ELR (cell line): ENCODE data around the gene LURAP1L.

ENCODE experiments used
- DNase-seq: peaks from one replicate; pipeline ENCODE4 v3.0.0-alpha.2; 2015; ENCODE audit warnings: low read depth

Gene LURAP1L, protein sequence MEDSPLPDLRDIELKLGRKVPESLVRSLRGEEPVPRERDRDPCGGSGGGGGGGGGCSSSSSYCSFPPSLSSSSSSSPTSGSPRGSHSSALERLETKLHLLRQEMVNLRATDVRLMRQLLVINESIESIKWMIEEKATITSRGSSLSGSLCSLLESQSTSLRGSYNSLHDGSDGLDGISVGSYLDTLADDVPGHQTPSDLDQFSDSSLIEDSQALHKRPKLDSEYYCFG

DNA sequence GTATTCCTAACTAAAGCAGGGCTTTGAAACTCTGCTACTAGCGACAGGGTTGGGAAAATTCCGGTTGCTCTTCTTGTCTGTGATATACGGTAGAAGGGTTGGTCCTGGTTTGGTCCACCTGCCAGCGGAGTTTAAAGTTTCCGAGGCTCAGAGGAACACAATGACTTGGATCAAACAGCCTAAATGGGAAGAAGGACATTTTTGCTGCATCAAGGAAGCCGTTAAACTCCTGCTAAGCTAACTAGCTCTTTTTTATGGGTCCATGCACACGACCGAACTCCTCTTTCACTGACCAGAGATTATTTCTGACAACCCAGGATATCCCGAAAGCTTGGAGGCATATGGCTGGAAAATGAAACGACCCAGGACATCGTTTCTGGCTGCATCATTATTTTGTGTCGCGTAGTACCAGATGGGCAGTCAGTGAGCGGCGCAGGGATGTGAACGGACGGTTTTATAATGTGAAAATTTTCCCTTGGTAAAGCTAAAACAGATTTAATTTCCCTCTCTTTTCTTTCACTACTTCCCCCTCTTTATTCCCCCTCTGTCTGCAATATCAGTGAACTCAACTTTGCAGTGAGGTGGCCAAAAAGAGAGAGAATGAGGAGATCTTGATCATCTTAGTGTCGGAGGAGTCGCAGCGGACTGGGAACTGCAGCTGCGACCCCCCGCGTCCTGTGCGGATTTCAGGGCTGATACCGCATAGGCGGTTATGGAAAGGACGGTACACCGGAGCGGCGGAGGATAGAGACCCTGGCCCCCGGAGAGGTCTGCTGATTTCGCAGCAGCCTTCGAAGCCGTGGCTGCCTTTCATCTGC lies at the start of gene LURAP1L:
LURAP1L (plus strand) TSS at position 160 of the 818 bp plus-strand sequence. CDS start 696 bp downstream, outside the sequence.
- peak; percentile 80 for DNase-seq

DNA sequence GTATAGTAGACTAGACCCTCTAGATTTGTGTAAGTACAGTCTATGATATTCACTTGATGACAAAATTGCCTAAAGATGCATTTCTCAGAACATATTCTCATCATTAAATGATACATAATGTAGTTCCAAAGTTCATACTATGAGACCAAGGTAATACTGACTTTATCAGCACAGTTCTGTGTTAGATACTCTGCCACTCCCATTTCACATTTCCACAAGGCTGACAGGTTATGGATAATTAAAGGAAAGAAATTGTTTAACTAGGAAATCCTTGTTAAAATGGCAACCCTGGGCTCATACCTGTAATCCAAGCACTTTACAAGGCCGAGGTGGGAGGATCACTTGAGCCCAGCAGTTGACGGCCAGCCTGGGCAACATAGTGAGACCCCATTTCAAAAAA lies 48.0 kb upstream of the LURAP1L start:
- no peak for DNase-seq

DNA sequence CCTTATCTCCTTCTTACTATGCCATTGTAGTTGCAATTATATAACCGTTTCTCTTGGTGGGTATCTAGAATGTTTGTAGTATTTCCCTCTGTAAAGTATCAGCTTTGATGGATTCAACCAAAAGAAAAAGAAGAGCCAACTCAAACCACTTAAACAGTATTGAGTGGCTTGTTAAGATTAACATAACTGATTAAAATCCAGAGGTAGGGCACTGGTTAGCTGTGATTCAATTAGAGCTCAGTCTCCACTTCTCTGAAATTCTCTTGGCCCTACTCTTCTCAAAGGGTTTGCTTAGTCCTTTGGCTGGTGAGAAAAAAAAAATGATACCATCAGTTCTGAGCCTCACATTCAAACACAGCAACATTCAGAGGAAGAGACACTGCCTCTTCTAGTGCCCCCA lies 44.6 kb upstream of the LURAP1L start:
- DNase-seq: no peak

DNA sequence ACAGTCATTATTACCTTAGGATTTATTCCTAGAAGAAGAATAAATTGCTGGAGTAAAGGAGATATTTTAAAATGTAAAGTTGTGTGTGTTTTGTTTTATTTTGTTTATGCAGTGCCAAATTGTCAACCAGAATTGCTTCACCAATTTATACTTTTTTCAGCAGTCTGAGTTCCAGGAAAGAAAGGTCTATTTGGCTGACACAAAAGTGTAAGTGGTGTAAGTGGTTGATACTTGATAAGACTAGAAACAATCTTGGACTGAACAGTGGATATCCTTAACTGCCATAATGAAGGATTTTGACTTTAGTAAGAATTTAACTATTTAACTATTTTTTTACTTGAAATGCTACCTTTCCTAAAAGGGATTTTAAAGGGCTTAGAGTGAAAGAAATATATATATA lies 43.9 kb upstream of the LURAP1L start:
- DNase-seq: no peak

DNA sequence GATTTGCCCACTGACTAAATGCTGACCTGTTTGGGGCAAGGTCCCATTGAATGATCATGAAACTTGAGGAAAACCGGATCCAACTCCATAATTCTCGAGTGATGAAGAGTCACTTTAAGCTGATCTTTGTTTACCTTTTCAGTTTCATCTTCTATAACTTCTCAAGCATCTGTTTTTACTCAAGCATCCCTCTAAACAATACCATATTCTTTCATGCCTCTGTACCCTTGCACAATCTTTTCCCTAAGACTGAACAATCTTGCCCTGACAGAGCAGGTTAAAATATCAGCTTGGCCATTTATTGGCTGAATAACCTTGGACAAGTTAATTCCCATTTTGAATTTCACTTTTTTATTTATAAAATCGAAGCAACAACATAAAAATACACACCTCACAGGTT lies 41.8 kb upstream of the LURAP1L start:
- DNase-seq: no peak

DNA sequence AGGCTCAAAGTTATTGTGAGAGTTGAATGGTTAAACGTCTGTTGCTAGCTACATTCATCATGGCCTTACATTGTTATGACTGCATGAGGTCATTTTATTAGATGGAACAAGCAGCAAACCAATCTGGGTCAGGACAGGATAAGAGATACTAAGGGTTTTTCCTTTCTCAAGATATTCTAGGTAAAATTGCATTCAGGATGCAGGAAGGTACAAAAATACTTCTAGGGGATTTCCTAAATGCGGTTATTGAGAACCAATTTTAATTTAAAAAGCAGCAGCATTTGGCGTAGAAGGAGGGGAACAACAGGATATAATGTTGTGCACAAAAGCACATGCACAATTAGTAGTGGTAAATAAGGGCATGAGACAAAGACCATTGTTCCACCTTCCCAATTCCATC lies 39.2 kb upstream of the LURAP1L start:
- DNase-seq: no peak

DNA sequence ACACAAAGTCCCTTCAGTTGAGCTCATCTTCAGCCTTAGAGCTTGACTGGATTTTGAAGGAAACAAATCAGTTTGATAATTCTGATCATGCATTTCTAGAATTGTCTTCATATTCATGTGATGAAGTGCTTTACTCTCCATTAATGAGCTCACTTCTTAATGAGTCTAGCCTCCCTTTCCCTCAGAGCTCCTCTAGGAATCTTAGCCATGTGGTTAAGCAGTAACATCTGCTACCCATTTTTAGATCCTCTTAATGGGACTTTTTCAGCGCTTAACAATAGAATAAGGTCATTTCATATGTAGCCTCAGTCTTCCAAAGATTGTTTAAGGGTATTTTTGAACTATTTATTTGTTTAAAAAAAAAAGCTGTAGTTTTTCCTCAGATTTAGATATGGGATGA lies 36.9 kb upstream of the LURAP1L start:
- no peak for DNase-seq

DNA sequence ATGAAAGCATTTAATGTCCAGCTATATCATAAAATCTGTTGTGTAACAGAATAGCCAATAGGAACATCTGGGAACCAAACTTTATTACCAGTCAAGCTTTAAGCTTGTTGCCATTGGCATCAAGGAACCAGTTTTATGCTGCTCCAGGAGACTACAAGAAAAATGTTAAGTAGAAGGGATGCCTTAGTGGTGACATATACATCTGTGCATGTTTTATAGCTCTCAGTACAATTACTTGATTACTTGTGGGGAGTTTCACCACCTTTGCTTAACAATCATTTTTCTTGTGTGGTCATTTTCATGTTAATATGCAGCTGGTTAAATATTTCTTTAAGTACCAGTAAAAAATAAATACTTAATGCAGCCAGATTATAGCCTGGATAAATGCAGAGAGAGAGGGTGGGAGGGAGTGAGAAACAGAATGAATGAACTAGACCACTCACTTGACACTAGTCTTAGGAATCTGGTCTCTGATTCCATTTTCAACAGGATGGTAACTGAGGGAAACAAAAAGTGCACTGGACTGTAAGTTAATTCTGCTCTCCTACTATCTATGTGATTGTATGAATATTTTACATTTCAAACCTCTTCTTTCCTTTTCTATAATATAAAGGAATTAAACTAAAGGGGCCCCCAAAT lies 35.7 kb upstream of the LURAP1L start:
- no peak for DNase-seq

DNA sequence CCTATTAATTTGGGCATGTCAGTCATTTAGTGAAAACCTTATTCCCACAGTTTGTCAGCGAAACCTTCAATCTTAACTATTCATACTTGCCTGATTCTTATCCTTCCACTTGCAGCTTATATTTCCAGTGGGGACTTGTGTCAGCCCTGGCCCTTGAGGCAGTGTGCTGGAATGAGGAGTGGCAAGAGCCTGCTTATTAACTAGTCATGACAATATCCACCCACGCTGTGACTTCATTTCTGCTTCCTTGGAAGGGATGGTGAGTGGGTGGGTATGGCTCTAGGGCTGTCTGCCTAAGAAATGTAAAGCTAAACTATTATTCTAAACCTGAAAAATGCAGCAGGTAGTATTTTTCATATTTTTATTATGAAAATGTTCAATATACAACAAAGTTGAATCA lies 34.0 kb upstream of the LURAP1L start:
- peak; percentile 27 for DNase-seq

DNA sequence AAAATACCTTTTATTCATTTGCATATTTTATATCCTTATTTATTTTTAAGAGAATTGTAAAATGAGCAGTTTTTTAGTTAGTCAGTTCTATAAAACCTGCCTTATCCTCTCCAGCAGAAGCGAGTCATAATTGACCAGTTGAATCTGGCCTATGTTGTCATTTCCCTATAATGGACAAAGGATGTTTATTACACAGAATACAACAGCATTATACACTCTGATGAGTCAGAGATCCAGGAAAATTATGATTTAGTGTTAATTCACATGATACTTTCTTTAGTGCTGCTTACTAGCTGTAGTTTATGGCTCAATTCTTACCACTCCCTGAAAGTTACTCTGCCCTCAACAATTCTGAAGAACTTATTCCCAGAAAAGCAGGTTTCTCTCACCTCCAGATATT lies 26.8 kb upstream of the LURAP1L start:
- peak; percentile 75 for DNase-seq

DNA sequence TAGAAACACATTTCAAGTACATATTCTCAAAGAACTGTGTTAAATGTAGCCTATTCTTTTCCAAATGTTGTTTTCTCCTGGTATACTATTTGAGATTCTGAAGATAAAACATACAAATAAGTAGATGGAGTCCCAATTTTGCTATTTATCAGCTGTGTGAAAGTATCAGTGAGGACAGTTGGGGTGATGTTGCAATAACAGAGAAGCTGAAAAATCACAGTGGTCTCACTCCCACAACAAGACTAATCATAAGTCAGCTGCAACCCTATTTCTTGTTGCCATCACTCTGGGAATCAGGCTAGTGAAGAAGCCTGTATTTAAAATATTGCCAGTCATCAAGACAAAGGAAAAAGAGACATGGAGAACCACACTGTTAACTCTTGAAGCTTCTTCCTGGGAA lies 25.9 kb upstream of the LURAP1L start:
- no peak for DNase-seq

DNA sequence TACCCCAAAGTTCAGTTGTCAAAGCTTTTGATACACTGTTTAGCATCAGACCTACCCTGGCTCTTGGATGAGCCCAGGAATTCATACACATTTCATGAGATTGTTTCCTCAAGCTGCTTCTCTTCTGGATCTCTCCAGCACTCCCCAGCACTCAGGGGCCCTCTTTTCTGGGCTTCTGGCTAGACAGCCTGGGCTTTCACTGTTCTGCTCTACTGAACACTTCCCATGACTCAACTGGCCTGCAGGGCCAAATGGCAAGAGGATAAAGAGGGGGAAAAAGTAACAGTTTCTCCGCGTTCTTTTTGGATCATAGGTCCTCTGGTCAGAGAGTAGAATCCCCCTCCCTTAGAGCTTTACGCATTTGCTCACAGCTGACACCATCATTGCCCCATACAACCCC lies 20.9 kb upstream of the LURAP1L start:
- DNase-seq: peak; percentile 14

DNA sequence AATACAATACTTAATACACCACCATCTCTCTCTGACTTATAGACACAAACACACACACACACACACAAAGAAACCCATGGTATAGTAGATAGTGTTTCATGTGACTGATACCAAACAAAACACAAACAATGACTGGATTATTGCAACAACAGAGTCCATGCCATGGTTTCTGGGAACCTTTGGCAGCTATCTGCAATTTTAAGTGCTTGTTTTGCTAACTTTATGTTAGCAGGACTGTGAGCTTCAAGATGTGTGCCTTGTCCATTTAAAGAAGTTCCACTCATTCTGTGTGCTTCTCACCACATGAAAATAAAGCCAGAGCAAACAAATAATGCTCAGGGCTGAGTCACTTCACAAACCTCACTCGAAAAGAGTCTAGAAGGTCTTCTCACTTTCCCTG lies 15.1 kb upstream of the LURAP1L start:
- peak; percentile 20 for DNase-seq

DNA sequence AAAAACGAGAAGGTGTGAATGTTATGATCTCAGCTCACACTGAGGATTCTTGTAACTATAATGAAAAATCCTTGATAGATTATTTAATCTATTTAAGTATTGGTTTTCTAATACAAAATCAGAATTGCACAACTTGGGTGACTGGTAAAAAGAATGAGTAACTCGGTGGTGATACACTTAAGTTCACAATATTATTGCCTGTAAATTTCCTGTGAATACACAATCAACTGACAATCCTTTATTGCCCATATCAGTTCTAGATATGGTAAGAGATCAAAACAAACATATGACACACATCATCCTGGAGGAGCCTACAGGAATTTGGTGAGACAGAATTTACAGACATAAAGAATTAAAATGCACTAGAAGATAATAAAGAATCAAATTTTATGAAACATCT lies 14.1 kb upstream of the LURAP1L start:
- no peak for DNase-seq

DNA sequence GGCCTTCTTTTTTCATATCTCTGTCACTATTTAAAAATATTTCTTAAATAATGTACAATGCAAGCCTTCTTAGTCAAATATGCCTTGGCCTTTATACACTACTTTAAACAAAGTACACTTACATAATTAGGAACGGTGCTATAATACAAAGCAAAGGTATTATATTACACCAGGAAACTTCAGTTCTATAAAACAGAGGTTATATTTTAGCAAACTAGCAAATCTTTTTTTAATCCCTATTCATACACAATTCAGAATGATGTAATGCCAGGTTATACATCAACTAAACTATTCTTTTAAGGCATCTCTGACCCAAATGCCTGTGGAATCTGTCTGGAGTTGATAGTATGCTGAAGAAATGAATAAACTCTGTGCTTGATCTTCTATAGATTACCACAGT lies 10.7 kb upstream of the LURAP1L start:
- no peak for DNase-seq

DNA sequence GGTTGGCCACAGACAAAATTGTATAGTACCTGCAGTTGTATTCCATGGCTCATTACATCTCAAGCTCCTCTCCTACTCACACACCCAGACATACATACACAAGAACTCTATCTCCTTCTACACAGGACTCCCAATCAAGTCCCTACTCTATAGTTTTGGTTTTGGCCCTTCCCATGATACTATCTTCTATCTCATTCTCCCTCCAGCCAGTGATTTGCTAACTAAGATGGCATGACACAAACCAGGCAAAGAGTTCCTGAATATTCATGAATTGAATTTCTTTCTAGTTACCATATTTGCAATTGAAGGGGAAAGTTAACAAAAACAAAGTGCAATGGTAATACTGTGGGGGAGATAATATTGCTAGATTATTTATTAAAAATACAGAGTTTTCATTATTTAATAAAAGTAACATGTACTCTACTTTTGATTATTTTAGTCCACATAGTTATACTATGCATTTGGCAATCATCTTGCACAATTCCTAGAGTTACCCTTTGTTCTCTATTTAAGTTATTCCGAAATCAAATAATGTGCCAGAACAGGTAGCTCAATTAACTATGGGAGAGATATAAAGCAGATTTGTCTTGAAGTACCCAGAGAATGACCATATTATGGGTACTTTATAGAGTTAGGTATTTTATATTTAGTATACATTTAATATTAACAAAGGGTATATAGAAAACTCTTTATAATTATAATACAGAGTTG lies 9.6 kb upstream of the LURAP1L start:
- DNase-seq: no peak

DNA sequence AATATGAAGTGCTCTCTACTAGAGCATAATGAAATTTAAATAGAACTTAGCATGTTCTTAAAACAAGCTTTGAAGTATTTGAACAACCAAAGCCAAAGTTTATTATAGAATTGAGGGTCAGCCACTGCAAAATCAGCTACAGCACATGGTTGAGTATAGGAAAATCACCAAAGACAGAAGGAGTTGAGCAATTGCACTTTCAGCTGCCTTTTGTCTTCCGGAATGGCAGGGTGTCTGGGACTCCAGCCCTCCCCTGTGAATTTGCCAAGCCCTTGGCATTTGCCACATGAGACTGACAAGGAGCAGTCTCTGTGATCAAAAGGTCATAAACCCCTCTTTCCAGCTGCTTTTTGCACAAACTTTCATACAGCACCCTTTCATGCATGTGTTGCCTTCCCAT lies 8.5 kb upstream of the LURAP1L start:
- DNase-seq: no peak

DNA sequence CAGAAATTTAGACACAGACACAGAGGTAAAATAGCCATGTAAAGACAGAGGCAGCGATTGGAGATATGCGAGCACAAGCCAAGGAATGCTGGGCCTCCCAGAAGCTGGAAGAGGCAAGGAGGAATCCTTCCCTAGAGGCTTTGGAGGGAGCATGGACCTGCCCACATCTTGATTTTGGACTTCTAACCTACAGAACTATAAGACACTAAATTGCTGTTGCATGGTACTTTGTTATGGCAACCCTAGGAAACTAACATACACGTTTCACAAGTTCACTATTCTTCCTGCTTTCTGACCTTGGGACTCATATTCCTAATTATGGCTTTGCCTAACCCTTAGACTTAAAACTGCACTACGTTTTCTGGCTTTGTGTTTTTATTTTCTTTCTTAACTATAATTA lies 4.6 kb upstream of the LURAP1L start:
- no peak for DNase-seq

DNA sequence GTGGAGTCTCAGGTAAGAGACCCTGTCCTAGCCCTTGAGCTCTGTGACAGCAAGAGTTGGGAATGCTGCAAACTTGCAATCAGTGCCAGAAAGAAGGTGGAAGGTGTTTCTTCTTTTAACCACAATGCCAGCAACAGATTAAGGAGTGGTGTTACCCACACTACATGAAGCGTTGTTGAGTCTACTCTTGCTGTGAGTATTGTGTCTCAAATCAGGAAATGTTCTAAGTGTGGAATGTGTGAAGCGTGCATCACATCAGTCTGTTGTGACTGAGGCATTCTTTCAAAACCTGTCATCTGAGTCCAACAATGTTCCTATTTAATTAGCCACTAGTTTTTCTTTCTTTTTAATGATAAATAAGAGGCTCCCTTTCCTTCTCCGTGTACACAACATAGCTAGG lies 2.9 kb upstream of the LURAP1L start:
- peak; percentile 72 for DNase-seq

DNA sequence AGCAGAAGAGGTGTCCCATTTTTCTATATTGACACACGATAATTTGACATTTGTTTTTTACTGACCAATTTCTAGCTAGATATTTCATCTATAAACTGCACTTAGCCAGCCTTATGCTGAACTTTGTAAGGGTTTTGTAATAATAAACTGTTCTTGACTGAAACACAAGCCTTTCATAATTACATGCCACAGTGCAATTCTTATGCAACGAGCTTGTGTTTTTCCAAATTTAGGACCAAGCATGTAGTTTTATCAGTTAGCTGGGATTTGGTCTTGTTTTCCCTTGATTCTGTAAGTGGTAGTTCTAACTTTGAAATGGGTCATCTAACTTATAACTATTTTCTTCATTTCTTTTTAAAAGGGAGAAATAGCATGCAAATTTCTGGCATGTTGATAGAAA lies 1.3 kb upstream of the LURAP1L start:
- no peak for DNase-seq

DNA sequence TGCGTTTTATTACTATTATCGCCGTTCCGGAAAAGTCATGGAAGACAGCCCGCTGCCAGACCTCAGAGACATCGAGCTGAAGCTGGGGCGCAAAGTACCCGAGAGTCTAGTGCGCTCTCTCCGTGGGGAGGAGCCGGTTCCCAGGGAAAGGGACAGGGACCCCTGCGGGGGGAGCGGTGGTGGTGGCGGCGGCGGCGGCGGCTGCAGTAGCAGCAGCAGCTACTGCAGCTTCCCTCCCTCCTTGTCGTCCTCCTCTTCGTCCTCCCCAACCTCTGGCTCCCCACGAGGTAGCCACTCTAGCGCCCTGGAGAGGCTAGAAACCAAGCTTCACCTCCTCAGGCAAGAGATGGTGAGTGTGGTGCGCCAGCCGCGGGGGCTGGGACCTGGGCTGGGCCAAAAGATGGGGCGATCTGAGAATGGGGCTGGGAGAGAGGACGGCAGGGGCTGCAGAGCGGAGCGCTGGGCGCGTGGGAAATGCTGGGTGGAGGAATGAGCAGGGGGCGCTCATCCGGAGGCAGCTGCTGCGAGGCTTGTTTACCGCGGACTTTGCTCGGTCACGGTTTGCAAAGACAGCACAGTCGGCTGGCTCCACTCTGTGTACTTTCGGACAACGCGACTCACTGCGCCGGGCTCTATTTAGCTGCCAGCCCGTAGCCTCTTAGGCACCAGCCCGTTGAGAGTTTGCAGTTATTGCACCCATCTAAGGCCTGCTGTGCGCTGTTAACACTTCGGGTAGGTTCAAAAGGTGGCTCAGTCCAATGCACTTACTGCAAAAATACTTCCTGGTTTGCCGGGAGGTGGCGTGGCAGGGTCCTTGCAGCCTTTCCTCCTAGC lies 1.1 kb downstream of the LURAP1L start:
- peak; percentile 88 for DNase-seq
